Kidney epithelial cell (primary cell): ENCODE results near the gene CDH23. TPM values are rescaled to one million over a fixed set of nuclear protein-coding genes. Genes with fewer than 3 reads are reported as not detected.

ENCODE experiments used
- DNase-seq: peaks from one replicate; pipeline ENCODE4 v3.0.0-alpha.2; 2010; ENCODE audit warnings: low read depth
- H3K27me3 ChIP-seq: 2 replicates; pipeline ENCODE4 v1.6.0; 2011; ENCODE audit warnings: low read length; ENCODE audit not compliant: control insufficient read depth, insufficient read depth
- H3K36me3 ChIP-seq: 2 replicates; pipeline ENCODE4 v1.5.1; 2011; ENCODE audit warnings: low read length; ENCODE audit not compliant: control insufficient read depth, insufficient read depth
- H3K4me3 ChIP-seq: 2 replicates; pipeline ENCODE4 v1.5.1; 2011; ENCODE audit warnings: low read depth, mild to moderate bottlenecking, control low read depth, low read length
- CTCF ChIP-seq: IDR thresholded peaks from 2 replicates; pipeline ENCODE4 v1.5.1; 2011; ENCODE audit warnings: mild to moderate bottlenecking, moderate library complexity, low read length, control low read depth, inconsistent platforms; ENCODE audit not compliant: insufficient read depth, poor library complexity, severe bottlenecking
- total RNA-seq: library from RNA; depleted of rRNA; stranded (reverse); fragments of >200 nt; gene quantifications from 2 replicates; pipeline ENCODE4 v1.2.3, GENCODE V29; 2015

The CDH23 gene
- total RNA-seq, 1 donor from 2014 or later = 0.04 TPM

GRCh38 chr10:71644307-71645180, 247.8 kb downstream of the CDH23 start:
- Histone ChIP-seq H3K27me3 (peaks cover 23% of the 10 kb centered on the region), H3K36me3 (no peaks in the 10 kb centered on the region), H3K4me3 (no peak overlapping the region)
- TF ChIP-seq CTCF = no peak
- no peak for DNase-seq

- no peak for DNase-seq
- no peak for TF ChIP-seq CTCF
- no peak overlapping the region for H3K4me3 ChIP-seq
Observed at GRCh38 chr10:71645185-71645584, 248.5 kb downstream of the CDH23 start.

GRCh38 chr10:71646037-71646436, 249.3 kb downstream of the CDH23 start:
- Histone ChIP-seq H3K27me3 (peaks cover 19% of the 10 kb centered on the region), H3K4me3 (no peak overlapping the region), H3K36me3 (no peaks in the 10 kb centered on the region)
- no peak for TF ChIP-seq CTCF
- no peak for DNase-seq

More at GRCh38 chr10:71645185-71645584, 248.5 kb downstream of the CDH23 start:
- H3K27me3 ChIP-seq = peaks cover 21% of the 10 kb centered on the region
- no peaks in the 10 kb centered on the region for H3K36me3 ChIP-seq

GRCh38 chr10:71646592-71647292, 250.0 kb downstream of the CDH23 start:
- no peak for DNase-seq
- no peak for TF ChIP-seq CTCF
- Histone ChIP-seq H3K27me3 (peaks cover 21% of the 10 kb centered on the region), H3K36me3 (no peaks in the 10 kb centered on the region), H3K4me3 (no peak overlapping the region)

- peak; percentile 35 for TF ChIP-seq CTCF
- peaks cover 23% of the 10 kb centered on the region for H3K27me3 ChIP-seq
- H3K36me3 ChIP-seq = no peaks in the 10 kb centered on the region
- no peak overlapping the region for H3K4me3 ChIP-seq
- DNase-seq = no peak
Observed at GRCh38 chr10:71647526-71648253, 251.0 kb downstream of the CDH23 start.
